GM18517 (cell line): ENCODE data around the gene PVR.

Source experiments
- ATAC-seq: cut with Tn5 transposase; IDR thresholded peaks from one replicate; pipeline ENCODE4 v1.9.1; 2021; ENCODE audit warnings: mild to moderate bottlenecking, moderate library complexity; ENCODE audit not compliant: unreplicated experiment

PVR gene

GRCh38 chr19:44642377-44642776 is 1.3 kb upstream of the PVR start:
- no peak for ATAC-seq

- no peak for ATAC-seq
Measured at GRCh38 chr19:44644402-44645016, 799 bp downstream of the PVR start.

- no peak for ATAC-seq
Measured at GRCh38 chr19:44645407-44646048, 1.8 kb downstream of the PVR start.

- ATAC-seq, result no peak
Measured at GRCh38 chr19:44646049-44646416, 2.3 kb downstream of the PVR start.

- no peak for ATAC-seq
Measured at GRCh38 chr19:44647144-44647543, 3.4 kb downstream of the PVR start.

GRCh38 chr19:44648631-44649251 is 5.0 kb downstream of the PVR start:
- ATAC-seq, result no peak

GRCh38 chr19:44649578-44650145 is 6.0 kb downstream of the PVR start:
- ATAC-seq, result no peak

- no peak for ATAC-seq
Measured at GRCh38 chr19:44653343-44653742, 9.6 kb downstream of the PVR start.

- ATAC-seq, result peak; percentile 65
Measured at GRCh38 chr19:44653977-44654774, 10.5 kb downstream of the PVR start.

GRCh38 chr19:44657211-44657921 is 13.7 kb downstream of the PVR start:
- ATAC-seq, result no peak

- no peak for ATAC-seq
Measured at GRCh38 chr19:44658069-44658733, 14.5 kb downstream of the PVR start.

GRCh38 chr19:44660081-44660480 is 16.4 kb downstream of the PVR start:
- ATAC-seq, result no peak

- ATAC-seq, result no peak
Measured at GRCh38 chr19:44661205-44661604, 17.5 kb downstream of the PVR start.

GRCh38 chr19:44661904-44662303 is 18.2 kb downstream of the PVR start:
- ATAC-seq, result no peak

- ATAC-seq, result no peak
Measured at GRCh38 chr19:44662691-44663385, 19.1 kb downstream of the PVR start.

- ATAC-seq, result no peak
Measured at GRCh38 chr19:44663996-44664395, 20.3 kb downstream of the PVR start.

GRCh38 chr19:44664976-44665375 is 21.3 kb downstream of the PVR start:
- no peak for ATAC-seq

- ATAC-seq, result no peak
Measured at GRCh38 chr19:44666852-44667556, 23.3 kb downstream of the PVR start.
